ENCODE results near the gene DDB1.

DDB1 gene

DNA sequence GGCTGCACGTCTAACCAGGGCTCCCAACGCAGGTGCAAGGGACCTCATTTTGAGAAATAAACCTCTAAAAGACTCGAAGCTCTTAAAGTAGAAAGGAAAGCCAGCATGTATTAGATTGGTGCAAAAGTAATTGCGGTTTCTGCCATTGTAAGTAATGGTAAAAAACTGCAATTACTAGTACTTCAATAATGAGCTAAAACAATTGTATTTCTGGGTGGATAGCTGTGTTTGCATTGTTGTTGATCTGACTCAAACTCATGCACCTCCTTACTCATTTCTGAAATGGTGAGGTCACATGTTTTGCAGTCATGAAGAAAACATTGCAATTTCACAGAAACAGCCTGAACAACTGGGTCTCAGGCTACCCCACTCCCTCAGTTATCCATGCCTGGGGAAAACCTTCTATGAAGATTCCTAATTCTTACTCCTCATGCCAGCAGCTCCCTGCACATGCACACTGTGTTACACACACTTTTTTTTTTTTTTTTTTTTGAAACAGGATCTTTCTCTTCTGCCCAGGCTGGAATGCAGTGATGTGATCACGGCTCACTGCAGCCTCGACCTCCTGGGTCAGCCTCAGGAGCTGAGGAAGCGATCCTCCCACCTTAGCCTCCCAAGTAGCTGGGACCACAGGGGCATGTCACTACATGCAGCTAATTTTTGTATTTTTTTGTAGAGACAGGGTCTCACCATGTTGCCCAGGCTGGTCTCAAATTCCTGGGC, 62.4 kb downstream of the DDB1 start:
- TF ChIP-seq MYC (IDR thresholded peaks at IDR 0.05; ENCODE audit: low read depth, low read length) = no peak
- no peak for TF ChIP-seq MAX (IDR thresholded peaks at IDR 0.05; ENCODE audit: low read depth, low read length)
- TF ChIP-seq CTCF (IDR thresholded peaks at IDR 0.05; ENCODE audit: low read depth, low read length) = no peak
- no peak for TF ChIP-seq POLR2A (IDR thresholded peaks at IDR 0.05; ENCODE audit: extremely low read depth, insufficient read length)
- DNase-seq (ENCODE audit: low read depth) = no peak

GRCh38 chr11:61268588-61269250, 64.2 kb downstream of the DDB1 start:
- DNase-seq (ENCODE audit: low read depth) = no peak
- TF ChIP-seq POLR2A (IDR thresholded peaks at IDR 0.05; ENCODE audit: extremely low read depth, insufficient read length) (no peak), MYC (IDR thresholded peaks at IDR 0.05; ENCODE audit: low read depth, low read length) (no peak), MAX (IDR thresholded peaks at IDR 0.05; ENCODE audit: low read depth, low read length) (no peak), CTCF (IDR thresholded peaks at IDR 0.05; ENCODE audit: low read depth, low read length) (no peak)
- H3K4me3 ChIP-seq (ENCODE audit: low read depth, low read length) = no peak overlapping the region

More for the DNA sequence above, 62.4 kb downstream of the DDB1 start:
- H3K4me3 ChIP-seq (ENCODE audit: low read depth, low read length) = no peak overlapping the region

GRCh38 chr11:61267437-61267841, 65.5 kb downstream of the DDB1 start:
- TF ChIP-seq MYC (IDR thresholded peaks at IDR 0.05; ENCODE audit: low read depth, low read length) (no peak), MAX (IDR thresholded peaks at IDR 0.05; ENCODE audit: low read depth, low read length) (no peak), CTCF (IDR thresholded peaks at IDR 0.05; ENCODE audit: low read depth, low read length) (no peak), POLR2A (IDR thresholded peaks at IDR 0.05; ENCODE audit: extremely low read depth, insufficient read length) (no peak)
- DNase-seq (ENCODE audit: low read depth) = no peak
- no peak overlapping the region for H3K4me3 ChIP-seq (ENCODE audit: low read depth, low read length)

DNA sequence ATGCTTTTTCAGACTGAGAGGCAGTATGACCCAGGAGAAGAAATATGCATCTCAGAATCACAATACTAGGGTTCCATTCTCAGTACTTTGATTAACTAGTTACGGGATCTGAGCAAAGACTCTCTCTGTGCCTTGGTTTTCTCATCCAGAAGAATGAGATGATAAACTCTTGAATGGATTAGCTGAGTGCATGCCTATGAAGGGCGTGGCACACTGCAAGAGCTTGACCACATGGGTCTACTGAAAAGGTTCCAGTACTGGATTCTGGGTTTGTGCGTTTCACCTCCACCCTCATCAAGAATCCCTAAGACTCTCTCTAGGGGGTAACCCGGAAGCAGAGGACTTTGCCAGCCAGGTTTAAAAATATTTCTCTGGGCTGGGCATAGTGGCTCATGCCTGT, 66.3 kb downstream of the DDB1 start:
- TF ChIP-seq MAX (IDR thresholded peaks at IDR 0.05; ENCODE audit: low read depth, low read length) = no peak
- no peak for DNase-seq (ENCODE audit: low read depth)
- H3K4me3 ChIP-seq (ENCODE audit: low read depth, low read length) = no peak overlapping the region

GRCh38 chr11:61265357-61265756, 67.5 kb downstream of the DDB1 start:
- TF ChIP-seq MAX (IDR thresholded peaks at IDR 0.05; ENCODE audit: low read depth, low read length) (no peak), CTCF (IDR thresholded peaks at IDR 0.05; ENCODE audit: low read depth, low read length) (no peak), POLR2A (IDR thresholded peaks at IDR 0.05; ENCODE audit: extremely low read depth, insufficient read length) (no peak), MYC (IDR thresholded peaks at IDR 0.05; ENCODE audit: low read depth, low read length) (no peak)
- H3K4me3 ChIP-seq (ENCODE audit: low read depth, low read length) = no peak overlapping the region
- no peak for DNase-seq (ENCODE audit: low read depth)

DNA sequence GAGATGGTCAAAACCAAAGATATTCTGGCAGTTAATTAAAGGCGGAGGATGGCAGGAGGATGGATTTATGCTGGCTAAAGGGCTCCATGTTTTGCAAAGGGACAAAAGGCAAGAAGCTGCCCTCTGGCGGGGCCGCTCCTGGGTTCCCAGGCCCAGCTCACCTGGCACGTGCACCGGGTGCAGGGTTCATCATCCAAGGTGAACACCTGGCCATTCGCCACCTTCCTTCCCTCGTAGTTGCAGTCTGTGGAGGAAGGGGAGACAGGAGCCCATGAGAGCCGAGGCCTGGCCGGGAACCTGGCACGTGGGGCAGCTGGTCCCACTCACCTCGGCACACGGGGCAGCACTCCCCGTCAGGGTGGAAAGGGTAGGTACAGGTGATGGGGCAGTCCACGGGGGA, 68.1 kb downstream of the DDB1 start:
- DNase-seq (ENCODE audit: low read depth) = no peak
- no peak for TF ChIP-seq CTCF (IDR thresholded peaks at IDR 0.05; ENCODE audit: low read depth, low read length)
- no peak for TF ChIP-seq POLR2A (IDR thresholded peaks at IDR 0.05; ENCODE audit: extremely low read depth, insufficient read length)
- no peak for TF ChIP-seq MYC (IDR thresholded peaks at IDR 0.05; ENCODE audit: low read depth, low read length)
- no peak for TF ChIP-seq MAX (IDR thresholded peaks at IDR 0.05; ENCODE audit: low read depth, low read length)

More for the DNA sequence above, 68.1 kb downstream of the DDB1 start:
- H3K4me3 ChIP-seq (ENCODE audit: low read depth, low read length) = no peak overlapping the region

Measured in NB4 (cell line).